SIG-M5 treated with dmso at 0.1 percent for 504 hours (cell line): ENCODE data around the gene KLHL8.
A peak's percentile ranks its signal among the peaks of the same experiment; 100 is the strongest.

ENCODE experiments used
- DNase-seq: peaks from one replicate; lab custom pipeline; 2025; ENCODE audit not compliant: unreplicated experiment; lab: John Stamatoyannopoulos, UW

KLHL8 gene

DNA sequence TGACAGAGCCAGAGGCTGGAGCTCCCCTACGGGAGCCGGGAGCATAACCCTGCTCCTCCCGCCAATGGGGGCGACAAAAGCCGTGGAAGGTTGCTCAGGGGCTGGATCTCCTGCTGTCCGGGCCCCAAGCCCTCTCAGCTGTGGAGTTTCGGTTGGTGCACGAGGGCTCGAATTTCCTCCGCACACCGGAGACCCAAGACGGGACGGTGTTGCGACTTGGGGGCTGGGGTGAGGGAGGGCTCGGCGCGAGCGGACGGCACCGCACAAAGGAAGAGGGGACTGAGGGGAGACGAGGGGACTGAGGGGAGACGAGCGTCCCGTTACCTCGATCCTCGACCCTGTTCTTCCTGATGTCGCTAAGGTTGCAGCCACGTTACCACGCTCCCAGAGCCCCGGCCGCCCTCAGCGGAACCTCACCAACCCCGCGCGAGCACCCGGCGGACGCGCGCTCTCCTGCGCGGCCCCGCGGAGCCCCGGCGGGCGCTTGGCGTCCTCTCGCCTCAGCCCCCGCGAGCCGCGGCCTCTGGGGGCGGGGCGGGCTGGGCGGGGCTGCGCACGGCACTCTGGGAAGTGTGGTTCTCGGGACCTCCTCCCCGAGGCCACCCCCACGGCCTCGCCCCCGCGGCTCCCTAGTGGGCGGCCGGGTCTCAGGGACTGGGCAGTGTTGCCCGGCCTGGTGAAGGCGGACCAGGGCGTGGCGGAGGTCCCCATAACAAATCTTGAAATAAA, at the start of gene KLHL8:
Gene KLHL8 (minus strand): TSS at position 525 of the 729 bp plus-strand sequence. CDS start 25,079 bp downstream, outside the sequence.
- peak; percentile 76 for DNase-seq

DNA sequence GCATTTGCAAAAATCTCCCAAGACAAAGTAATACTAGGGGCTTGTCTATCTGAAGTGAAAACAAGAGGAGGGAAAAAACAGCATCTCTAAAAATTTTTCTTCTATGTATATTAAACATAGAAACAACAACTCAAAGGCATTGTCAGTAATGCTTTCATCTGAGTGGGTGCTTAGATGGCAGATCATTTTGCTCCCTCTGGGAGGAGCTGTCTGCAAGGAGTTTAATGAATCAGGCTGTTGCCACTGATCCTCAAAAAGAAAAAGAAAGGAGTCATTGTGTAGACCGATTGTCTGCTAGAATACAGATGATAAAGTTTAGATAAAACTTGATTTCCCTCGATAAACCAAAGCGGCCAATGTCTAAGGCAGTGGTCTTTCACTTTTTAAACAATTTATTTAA, 49.7 kb upstream of the KLHL8 start:
- DNase-seq, result peak; percentile 41

DNA sequence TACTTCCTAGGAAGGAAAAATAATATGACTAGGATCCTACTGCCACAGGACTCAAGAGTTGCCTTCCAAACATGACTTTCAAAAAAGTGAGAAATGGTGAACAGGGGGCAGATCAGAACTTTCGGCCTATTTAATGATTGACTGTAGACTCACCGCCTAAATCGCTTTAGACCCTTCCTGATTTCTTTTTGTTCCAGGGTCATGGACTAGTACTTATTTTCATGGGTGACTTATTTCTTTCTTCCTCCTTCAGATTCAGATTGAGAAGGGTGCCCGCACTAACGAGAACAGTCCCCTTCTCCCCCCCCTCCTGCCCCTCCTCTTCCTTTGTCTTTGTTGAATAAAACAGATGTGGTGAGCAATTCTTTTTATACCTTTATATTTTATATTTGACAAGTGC, 48.0 kb upstream of the KLHL8 start:
- no peak for DNase-seq

DNA sequence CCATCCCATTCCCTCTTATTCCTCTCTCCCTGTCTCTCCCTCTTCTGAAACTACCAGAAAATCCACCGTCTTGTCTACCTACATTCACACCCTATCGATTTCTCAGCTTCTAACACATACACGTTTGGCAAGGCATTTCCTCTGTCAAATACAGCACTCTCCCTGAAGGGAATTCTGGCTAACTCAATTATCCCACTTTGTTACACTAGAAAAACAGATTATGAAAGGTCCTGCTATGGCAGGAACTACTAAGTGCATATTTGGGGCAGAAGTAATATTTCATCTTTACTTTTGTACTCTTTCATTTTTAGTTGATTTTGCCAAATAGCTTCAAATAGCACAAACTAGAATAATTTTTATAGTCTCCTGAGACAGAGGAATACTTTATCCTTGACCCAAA, 46.6 kb upstream of the KLHL8 start:
- no peak for DNase-seq

DNA sequence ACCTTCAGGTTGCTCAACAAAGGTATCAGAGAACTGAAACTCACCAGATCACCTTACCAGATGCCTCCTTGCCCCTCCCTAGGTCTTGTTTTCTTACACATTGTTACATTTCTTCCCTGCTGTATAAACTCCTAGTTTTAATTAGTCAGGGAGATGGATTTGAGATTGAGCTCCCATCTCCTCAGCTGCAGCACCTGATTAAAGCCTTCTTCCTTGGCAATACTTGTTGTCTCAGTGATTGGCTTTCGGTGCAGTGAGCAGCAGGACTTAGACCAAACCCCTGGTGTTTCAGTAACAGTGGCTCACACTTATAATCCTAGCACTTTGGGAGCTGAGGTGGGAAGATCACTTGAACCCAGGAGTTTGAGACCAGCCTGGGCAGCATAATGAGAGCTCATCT, 42.5 kb upstream of the KLHL8 start:
- no peak for DNase-seq

DNA sequence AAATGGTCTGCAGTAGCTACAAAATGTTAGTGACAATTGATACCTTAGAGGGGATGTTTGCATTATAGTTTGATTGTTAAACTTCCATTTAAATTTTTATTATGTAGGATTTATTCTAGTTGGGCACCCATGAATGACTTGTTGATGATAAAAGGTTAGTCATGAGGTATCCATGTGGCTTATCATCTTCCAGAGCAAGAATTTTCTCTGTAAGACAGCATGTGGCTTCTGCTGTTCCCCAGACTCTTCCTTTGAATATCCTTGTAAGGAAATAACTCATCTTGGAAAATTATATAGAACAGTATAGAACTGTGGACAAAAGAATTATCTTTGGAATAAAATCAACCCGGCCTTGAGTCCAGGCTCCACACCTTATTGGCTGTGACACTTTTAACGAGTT, 40.1 kb upstream of the KLHL8 start:
- no peak for DNase-seq

DNA sequence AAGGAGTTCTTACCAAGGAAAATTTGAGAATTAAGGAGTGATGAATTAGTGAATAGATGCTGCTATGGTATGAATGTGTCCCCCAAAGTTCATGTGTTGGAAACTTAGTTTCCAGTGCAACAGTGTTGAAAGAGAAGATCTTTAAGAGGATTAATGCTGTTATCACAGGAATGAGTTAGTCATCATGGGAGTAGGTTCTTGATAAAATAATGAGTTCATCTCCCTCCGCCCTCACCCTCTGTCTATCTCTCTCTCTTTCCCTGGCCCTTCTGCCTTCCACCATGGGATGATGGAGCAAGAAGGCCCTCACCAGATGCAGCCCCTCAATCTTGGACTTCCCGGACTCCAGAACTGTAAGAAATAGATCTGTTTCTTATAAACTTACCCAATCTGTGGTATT, 38.3 kb upstream of the KLHL8 start:
- DNase-seq, result no peak

DNA sequence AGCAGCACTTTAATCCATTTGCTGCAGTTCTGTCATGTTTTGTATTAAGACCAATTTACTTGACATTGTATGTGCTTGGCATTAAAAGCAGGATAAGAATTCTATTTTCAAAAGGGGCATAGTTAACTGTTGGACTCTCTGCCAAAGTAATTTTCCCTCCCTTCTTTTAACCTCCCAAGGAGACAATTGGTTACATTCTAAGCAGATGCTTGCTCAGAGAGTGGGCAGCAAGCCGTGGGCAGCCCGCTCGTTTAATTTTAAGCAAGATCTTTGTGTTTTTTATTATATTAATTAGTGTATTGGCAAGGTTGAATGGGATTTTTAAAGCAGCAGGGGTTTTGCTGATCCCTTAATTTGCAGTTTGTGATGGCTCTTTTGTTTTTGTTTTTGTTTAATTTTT, 37.1 kb upstream of the KLHL8 start:
- DNase-seq, result no peak

DNA sequence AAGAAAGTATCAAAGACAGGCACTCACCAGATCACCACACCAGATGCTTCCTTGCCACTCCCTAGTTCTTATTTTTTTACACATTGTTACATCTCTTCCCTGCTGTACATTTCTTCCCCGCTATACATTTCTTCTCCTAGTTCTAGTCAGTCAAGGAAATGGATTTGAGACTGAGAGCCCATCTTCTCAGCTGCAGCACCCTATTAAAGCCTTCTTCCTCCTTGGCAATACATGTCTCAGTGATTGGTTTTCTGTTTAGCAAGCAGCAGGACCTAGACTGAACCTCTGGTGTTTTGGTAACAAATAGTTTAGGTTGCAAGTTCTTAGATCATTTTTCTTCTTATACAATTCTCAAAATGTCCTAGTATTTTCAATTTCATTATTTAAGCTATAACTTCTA, 35.3 kb upstream of the KLHL8 start:
- DNase-seq, result no peak

DNA sequence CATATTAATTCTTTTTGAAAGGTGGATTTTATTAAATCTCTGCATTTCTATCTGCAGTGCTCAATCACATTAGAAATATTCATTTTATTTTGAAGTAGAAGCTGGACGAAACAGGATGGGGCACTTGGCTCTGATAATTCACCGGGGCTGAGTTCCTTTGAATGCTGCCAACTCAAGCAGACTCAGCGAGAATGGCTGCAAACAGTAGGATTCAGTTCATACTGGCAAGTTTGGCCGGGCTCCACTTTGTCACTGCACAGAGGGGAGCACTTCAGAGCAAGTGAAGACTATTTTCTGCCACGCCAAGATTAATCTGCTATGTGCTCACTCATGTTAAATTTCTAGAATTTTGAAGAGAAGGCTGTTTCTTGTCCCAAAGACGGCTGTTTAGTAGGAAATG, 30.7 kb upstream of the KLHL8 start:
- DNase-seq, result no peak

DNA sequence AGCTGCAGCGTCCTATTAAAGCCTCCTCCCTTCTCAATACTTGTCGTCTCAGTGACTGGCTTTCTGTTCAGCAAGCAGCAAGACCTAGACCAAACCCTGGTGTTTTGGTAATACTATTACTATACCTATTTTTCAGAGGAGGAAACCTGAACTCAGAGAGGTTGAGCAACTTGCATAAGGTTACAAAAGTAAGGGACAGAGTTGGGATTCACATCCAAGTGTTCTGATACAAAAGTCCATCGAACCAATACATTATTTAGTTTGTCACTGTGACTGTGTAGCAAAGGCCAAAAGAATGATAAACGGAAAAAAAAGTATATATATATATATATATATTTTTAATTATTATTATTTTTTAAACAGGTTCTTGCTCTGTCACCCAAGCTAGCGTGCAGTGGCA, 29.9 kb upstream of the KLHL8 start:
- no peak for DNase-seq

DNA sequence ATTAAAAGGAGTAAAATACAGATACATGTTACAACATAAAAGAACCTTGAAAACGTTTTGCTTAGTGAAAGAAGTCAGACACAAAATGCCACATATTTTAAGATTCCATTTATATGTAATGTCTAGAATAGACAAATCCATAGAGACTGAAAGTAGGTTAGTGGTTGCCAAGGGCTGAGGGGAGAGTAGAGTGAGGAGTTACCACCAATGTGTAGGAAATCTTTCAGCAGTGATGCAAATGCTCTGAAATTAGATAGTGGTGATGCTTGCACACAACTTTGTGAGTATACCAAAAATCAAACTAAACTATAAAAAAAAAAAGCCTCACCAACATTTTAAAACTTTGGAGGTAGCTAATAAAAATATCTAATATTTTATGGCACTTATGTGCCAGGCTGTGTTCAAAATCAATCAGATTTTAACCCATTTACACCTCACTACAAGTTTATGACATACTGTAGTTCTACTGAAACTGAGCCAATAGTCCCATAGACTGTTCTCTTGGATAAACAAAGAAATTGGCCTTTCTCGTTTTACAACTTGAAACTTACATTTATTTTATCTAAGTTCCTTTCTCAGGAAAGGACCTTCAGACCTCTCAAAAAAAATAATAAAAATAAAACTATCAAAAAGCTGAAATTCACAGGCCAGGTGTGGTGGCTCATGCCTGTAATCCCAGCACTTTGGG, 29.1 kb upstream of the KLHL8 start:
- DNase-seq, result no peak

DNA sequence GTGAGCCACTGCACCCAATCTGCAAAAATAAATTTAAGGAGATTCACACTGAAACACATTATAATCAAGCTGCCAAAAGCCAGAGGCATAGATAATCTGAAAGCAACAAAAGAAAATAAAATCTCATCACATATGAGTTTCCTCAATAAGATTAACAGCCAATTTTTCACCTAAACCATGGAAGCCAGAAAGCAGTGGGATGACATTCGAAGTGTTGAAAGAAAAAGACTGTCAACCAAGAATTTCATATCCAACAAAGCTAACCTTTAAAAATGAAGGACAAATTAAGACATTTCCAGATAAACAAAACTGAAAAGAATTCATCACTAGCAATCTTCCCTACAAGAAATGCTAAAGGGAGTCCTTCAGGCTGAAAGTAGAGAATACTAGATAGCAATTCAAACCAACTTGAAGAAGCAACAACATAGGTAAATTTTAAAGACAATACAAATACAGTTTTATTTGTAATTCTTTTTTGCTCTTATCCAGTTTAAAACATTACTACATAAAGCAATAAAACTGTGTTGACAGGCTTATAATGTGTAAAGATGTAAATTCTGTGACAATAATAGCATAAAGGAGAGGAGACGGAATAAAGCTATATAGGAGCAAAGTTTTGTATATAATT, 23.1 kb upstream of the KLHL8 start:
- DNase-seq, result no peak

DNA sequence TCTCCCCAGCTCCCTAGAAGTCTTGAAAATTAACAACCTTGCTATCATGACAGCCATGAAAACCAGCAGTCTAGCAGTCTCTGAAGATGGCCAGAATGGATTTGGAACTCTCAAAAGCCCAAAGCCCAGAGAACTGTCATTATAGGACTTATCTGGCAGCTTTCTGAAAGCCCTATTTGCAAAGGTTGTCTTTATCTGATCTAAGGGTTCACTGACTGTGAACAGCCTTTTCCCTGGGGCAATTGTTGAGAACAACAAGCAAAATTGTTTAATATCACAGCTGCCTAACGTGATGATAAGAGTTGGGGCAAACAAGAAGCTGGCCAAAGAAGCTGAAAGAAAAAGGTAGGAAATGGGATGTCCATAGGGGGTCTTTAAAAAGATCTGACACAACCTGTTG, 20.9 kb upstream of the KLHL8 start:
- no peak for DNase-seq

DNA sequence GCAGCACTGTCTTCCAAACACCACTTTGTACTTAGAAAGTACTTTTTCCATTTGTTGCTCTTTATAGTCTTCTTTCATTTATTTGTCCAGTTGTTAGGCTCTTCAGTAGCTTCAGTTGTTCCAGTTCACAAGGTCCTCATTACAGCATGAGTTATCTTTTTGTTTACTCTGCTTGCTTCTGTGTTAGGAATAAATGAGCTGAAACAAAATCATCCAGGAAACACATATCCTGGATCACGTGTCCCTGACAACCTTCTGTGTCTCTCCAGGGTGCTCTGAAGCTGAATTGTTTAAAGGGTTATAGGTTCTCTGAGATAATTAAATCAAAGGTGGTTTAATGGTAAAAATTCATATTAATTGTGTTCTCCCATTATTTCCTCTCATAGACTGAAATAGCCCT, 19.9 kb upstream of the KLHL8 start:
- no peak for DNase-seq

DNA sequence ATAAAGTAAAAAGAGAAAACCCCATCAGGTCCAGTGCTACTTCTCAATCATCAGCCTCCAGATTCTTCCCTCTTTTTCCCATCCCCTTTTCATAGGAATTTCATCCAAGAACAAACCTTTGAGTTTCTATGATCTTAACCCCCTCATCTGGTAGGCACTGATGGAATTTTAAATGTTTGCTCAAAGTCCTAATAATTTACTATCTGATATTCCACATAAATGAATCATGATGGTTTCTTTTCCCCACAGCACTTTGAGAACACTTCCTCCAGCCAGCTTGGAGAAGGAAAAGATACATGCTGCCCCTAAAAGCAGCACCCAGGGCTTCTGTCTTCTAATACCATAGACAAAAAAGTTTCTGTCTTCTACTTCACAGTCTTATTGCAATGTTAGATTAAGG, 19.4 kb upstream of the KLHL8 start:
- DNase-seq, result no peak

DNA sequence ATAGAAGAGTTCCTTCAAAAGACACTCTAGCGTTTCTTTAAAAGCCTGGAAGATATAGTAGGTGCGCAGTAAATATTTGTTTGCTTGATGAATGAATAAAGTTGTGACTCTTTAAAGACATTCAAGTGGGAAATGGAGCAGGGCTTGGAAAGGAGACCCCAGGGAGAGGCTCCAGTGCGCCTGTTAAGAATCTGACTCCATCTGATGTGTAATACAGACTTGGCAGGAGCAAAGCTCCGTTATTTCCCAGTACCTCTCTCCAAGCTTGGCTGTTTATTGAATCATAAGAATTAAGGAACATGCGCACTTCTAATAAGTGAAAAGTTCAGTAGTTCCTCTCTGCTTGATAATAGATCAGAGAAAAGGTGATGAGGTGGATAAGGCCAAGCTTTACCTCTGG, 18.8 kb upstream of the KLHL8 start:
- DNase-seq, result no peak

DNA sequence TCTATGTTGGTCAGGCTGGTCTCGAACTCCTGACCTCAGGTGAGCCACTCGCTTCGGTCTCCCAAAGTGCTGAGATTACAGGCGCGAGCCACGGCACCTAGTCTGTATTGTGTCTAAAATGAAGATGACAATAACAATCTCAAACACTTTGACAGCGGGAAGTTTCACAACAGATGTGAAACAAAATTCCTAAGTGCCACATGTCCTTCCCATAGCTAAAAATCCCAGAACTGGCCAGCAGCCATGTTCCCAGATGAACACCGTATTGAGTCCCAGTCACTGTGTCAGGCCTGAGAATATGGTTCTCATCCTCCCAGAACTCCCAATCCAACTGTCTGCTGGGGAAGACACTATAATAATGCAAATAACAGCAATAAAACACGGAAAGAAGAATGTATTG, 16.4 kb upstream of the KLHL8 start:
- no peak for DNase-seq

DNA sequence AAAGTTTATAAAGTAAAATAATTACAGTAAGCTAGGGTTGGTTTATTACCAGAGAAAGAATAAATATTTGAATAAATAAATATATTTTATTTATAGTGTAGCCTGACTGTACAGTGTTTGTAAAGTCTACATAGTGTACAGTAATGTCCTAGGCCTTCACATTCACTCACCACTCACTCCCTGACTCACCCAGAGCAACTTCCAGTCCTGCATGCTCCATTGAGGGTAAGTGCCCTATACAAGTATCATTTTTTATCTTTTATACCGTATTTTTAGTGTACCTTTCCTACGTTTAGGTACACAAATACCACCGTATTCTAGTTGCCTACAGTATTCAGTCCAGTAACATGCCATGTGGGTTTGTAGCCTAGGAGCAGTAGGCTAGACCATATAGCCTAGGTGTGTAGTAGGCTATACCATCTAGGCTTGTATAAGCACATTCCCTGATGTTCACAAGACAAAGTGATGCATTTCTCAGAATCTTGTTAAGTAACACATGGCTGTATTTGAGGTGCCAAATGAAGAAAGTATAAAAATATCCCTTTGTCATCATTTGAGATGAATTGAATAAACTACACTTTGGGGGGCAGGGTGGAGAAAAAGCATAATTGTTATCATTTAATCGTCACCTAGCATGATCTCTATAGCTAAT, 14.7 kb upstream of the KLHL8 start:
- DNase-seq, result no peak

DNA sequence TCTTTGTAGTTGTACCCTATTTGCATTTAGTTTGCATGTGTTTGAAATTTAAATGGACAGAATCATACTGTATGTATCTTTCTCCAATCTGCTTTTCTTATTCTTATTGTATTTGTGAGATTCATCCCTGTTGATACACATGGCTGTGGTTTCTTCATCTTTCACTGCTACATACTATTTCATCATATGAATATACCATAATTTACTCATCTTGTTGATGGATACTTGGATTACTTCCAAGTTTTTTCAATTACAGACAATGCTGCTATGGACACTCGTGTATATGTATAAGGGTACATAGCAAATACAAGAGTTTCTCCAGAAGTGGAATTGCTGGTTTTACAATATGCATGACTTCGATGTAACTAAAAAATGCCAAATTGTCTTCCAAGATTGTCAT, 11.8 kb upstream of the KLHL8 start:
- no peak for DNase-seq

DNA sequence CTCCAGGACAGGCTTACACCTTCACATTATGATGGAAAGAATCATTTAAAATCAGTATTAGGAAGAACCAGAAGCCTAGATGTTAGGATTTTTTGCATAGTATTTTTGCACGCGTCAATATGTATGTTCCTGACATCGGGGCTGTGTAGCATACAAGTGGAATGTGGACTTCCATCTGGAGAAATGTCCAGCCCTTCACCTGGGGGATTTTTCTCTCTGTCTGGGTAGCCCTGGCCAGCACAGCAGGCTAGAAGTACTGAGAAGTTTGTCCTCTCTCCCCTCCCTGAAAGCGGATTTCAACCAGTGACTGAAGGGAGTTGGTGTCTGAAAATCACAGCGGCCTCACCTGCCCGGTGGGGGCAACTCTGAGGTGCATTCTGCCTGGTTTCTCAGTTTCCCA, 10.4 kb upstream of the KLHL8 start:
- no peak for DNase-seq

DNA sequence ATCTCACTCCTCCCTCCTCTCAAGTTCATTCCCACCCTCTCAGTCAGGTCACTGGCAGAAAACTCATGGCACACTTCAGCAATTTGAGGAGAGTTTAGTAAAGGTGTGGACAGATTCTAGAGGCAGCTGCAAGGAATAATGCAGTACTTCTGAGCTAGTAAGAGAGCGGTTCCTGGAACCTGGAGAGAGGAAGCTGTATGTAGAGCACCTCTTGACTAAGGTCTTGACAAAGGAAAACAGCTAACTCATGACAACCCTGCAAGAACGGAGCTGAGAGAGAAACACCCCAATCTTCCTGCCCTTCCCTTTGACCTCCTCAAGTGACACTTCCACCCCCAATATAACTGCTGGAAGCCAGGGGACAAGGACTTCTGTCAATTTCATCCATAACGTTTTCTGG, 9.6 kb upstream of the KLHL8 start:
- no peak for DNase-seq
